ENCODE data around the gene NR2F1. TPM values are rescaled to one million over a fixed set of nuclear protein-coding genes. Genes with fewer than 3 reads are reported as not detected.

The NR2F1 gene
- total RNA-seq, 1 experiment from 2014 or later: 76.3 TPM

DNA sequence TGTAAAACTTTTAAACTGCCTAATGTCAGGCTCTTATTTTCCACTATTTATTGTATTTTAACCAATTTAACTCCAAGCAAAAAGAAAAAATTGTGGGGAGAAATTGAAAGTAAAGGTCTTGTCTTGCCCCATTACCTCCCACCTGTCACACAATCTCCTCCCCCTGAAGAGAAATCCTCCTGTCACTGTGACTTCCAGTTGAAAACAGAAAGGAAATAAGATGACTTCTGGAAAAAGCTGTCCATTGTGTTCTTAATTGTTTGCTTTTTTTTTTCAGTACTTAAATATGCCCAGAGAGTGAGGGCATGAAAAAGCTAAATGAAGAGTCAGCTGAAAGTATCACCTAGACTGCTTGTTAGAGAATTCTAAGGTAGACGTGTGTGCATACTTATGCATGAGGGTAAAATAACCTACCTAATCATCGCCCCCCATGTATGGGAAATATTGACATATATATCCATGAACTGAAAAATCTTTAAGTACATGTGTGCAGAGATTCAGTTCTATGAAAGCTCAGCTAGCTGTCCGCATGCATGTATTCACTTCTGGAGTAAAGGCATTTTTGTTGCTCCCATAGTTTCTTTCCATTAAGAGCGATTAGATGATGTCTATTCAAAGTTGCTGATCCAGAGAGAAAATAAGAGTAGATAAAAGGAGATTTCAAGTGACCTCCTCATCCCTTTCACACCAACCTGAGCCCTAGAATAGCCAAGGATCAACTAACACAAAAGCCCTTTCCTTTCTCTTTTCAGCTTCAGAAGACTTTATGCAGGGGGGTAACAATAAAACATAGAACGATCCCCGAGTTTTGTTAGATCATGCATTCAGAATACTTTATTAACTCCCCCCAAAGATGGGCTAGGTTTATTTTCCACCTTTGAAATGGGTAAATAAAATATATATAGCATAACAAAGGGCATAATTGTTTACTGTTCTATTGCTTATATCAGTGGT lies 7.3 kb upstream of the NR2F1 start:
- Histone ChIP-seq H3K36me3 (peaks cover 29% of the 10 kb centered on the region), H3K9me3 (0 out of 2 replicates have a peak, but pooled peaks cover 2% of the 10 kb centered on the region), H3K27me3 (no peaks in the 10 kb centered on the region), H3K4me3 (no peak overlapping the region)
- DNase-seq: no peak

DNA sequence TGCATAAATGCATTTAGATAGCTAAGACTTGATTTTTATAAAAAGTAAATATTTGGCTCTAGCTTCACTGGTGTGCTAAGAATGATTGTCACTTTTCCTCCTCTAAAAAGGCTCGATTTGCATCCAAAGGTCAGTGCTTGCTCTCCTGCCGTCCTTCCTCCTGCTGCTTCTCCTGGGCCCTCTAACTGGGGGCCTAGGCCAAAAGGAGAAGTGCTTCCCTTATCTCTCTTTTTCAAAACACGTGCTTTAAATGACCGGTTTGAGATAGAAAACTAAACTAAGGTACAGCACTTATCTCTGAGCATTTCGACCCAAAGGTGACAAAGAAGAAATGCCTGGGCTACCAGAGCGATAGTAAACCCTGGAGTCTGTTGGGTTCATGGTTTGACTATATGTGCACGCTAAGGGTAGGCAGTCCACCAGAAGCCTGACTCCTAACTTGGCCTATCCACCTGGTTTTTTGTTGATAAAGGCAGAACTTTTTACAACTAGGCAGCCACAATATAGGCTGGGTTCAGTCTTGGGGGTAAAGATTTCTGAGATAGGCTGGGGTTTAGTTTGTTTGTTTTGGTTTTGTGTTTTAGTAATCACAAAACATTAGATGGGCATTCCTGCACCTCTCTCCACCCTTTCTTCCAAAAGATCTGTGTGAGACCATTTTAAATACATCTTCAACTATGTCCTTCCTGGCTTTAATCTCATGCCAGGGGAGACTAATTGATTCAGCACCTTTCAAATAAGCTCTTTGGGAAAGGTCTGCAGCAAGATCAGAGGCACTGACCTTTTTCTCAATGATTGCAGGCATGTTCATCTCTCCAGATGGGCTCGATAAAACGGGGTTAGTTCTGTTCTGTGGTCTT lies 5.8 kb upstream of the NR2F1 start:
- Histone ChIP-seq H3K9me3 (0 out of 2 replicates have a peak, but pooled peaks cover 2% of the 10 kb centered on the region), H3K36me3 (peaks cover 20% of the 10 kb centered on the region), H3K27me3 (no peaks in the 10 kb centered on the region), H3K4me3 (no peak overlapping the region)
- no peak for DNase-seq

DNA sequence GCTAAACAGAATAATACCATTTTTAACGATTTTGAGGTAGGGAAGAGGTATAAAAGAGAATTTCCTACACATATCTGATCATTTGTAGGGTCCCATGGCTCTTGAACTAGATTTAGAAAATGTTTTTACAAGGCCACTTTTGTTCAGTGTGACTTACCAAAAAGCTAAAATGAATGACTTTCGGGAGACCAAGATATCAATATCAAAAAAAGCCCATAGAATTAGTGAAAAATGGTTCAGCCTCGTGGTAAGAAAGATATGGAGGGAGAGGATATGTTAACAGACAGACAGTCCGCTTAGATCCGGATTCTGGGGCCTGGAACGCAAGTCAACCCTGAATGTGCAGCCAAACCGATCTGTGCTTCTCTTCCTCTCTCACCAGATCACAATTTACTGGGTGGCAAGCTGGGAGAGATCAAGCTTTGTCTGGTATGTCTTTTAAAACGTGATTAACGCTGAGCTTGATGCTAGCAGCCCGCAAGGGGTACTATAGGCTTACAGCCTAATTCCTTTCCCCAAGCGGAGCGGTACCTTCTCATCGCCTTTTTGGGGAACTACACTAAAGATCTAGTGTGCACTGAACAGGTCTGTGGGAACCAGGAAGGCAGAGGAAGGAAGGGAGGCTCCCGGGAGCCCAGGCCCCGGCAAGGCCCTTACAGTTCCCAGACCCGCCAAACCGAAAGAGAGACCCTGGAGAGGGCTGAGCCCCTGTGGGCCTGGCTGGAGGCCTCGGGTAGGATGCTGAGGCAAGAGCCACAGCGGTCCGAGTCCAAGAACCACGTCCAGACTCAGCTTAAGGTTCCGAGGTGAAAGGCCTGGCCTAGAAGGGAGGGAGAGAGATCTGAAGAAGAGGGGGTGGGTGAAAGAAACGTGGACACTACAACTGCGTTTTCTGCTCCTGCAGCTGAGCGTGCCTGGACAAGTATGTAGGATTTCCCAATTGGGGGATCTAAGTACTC lies 4.9 kb upstream of the NR2F1 start:
- Histone ChIP-seq H3K27me3 (no peaks in the 10 kb centered on the region), H3K4me3 (no peak overlapping the region), H3K9me3 (0 out of 2 replicates have a peak, but pooled peaks cover under 1% of the 10 kb centered on the region), H3K36me3 (peaks cover 11% of the 10 kb centered on the region)
- no peak for DNase-seq

GRCh38 chr5:93578813-93579691 lies 4.0 kb upstream of the NR2F1 start:
- peak; percentile 62 for DNase-seq

GRCh38 chr5:93579692-93580062 lies 3.3 kb upstream of the NR2F1 start:
- Histone ChIP-seq H3K36me3 (no peaks in the 10 kb centered on the region; the same call in 1 of the 2 replicates), H3K27me3 (no peaks in the 10 kb centered on the region), H3K9me3 (no peaks in the 10 kb centered on the region), H3K4me3 (peak overlapping the region; percentile 70)
- DNase-seq: peak; percentile 45

More at GRCh38 chr5:93578813-93579691, 4.0 kb upstream of the NR2F1 start:
- H3K36me3 ChIP-seq: peaks cover 2% of the 10 kb centered on the region
- H3K9me3 ChIP-seq: no peaks in the 10 kb centered on the region
- peak overlapping the region; percentile 70 for H3K4me3 ChIP-seq
- H3K27me3 ChIP-seq: no peaks in the 10 kb centered on the region

- Histone ChIP-seq H3K36me3 (no peaks in the 10 kb centered on the region), H3K4me3 (peak overlapping the region; percentile 70), H3K9me3 (no peaks in the 10 kb centered on the region), H3K27me3 (no peaks in the 10 kb centered on the region)
- DNase-seq: peak; percentile 75
Observed at GRCh38 chr5:93580063-93580926, 2.7 kb upstream of the NR2F1 start.

DNA sequence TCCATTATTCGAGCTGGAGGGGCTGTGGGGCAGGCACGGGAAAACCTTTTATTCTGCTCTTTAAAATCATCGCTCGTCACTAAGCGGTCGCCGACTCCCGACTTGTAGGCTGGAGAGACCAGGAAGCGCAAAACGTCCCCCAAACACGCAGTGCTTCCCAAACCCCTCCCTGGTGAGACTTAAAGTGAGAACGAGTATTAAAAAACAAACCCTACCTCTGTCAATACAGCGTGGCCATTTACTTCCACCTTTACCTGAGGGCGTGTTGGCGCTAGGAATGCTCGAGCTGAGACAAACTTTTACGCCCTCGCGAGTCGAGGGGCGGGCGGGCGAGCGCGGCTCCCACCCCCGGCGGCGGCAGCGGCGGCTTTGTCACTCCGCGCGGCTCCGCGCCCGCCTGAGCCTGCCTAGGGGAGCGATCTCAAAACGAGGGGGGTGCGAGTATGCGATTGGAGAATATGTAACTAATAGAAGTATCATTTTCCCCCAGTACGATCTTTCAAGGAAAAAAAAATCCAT lies 2.0 kb upstream of the NR2F1 start, which contains the start of gene NR2F1-AS1:
NR2F1-AS1 (minus strand) TSS at position 293 of the 519 bp plus-strand sequence.
- H3K9me3 ChIP-seq: no peaks in the 10 kb centered on the region
- DNase-seq: no peak
- H3K36me3 ChIP-seq: no peaks in the 10 kb centered on the region; the same call in 1 of the 2 replicates
- H3K4me3 ChIP-seq: peak within 1 kb of the TSS; percentile 80
- no peaks in the 10 kb centered on the region for H3K27me3 ChIP-seq

- H3K4me3 ChIP-seq: peak overlapping the region; percentile 80
- peaks cover 6% of the 10 kb centered on the region; the same call in 1 of the 2 replicates for H3K36me3 ChIP-seq
- no peak for DNase-seq
- H3K27me3 ChIP-seq: no peaks in the 10 kb centered on the region
- H3K9me3 ChIP-seq: no peaks in the 10 kb centered on the region
Observed at GRCh38 chr5:93582167-93582462, 907 bp upstream of the NR2F1 start.

DNA sequence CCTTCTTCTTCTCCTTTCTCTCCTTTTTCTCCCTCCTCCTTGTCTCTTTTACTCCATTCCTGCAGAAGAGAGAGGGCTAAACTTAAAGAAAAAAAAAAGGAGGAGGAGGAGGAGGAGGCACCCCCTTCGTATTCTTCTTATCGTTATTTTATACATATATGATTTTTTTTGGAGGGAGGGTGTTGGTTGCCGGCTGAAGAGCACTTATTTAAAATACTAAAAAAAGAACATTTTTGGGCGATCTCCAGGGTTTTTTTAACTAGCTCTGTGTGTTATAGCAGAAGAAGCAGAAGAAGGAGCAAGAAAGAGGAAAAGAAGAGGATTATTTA lies 381 bp downstream of the NR2F1 start:
- Histone ChIP-seq H3K36me3 (peaks cover 14% of the 10 kb centered on the region), H3K4me3 (peak overlapping the region; percentile 80), H3K9me3 (no peaks in the 10 kb centered on the region), H3K27me3 (no peaks in the 10 kb centered on the region)
- no peak for DNase-seq

DNA sequence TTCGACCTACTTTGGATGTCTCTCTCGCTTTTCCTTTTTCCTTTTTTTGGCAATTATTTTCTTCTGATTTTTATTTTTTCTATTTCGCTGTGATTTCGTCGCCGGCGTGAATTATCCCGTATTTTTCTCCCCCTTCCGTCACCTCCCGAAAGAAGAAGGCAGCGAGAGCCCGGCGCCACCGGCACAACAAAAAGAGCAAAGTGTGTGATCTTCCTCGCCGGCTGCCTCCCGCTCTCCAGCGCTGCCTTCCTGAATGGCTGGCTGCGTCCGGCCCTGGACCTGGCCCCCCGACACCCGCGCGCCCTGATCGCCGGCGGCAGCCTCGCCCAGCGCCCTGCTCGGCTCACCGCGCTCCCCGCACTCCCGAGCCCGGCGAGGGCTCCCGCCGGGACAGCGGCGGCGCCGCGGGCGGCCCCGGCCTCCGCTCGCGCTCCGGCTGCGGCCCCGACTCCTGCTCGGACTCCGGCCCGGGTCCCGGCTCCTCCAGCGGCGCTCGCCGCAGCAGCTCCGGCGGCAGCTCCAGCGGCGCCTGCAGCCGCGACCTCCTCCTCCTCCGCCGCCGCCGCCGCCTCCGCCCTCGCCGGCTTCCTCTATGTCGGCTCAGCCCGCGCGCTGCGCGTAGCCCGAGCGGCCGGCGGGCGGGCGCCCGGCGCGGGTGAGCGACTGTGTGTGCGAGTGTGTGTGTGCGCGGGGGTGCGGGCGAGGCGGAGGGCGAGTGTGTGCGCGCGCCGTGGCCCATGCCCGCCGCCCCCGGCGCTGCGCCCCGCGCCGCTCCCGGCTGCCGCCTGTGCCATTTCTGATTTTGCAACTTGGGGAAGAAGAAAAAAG lies 960 bp downstream of the NR2F1 start:
- no peaks in the 10 kb centered on the region for H3K9me3 ChIP-seq
- peak; percentile 86 for DNase-seq
- H3K4me3 ChIP-seq: peak overlapping the region; percentile 80
- H3K27me3 ChIP-seq: no peaks in the 10 kb centered on the region
- H3K36me3 ChIP-seq: peaks cover 18% of the 10 kb centered on the region

- Histone ChIP-seq H3K9me3 (no peaks in the 10 kb centered on the region), H3K36me3 (peaks cover 24% of the 10 kb centered on the region), H3K27me3 (no peaks in the 10 kb centered on the region), H3K4me3 (peak overlapping the region; percentile 79)
- DNase-seq: peak; percentile 50
Observed at GRCh38 chr5:93584596-93585040, 1.6 kb downstream of the NR2F1 start.

GRCh38 chr5:93585041-93585766 lies 2.2 kb downstream of the NR2F1 start:
- Histone ChIP-seq H3K27me3 (no peaks in the 10 kb centered on the region), H3K4me3 (peak overlapping the region; percentile 79), H3K36me3 (peaks cover 30% of the 10 kb centered on the region), H3K9me3 (no peaks in the 10 kb centered on the region)
- peak; percentile 74 for DNase-seq

- H3K9me3 ChIP-seq: no peaks in the 10 kb centered on the region
- no peak for DNase-seq
- peak overlapping the region; percentile 79 for H3K4me3 ChIP-seq
- H3K36me3 ChIP-seq: peaks cover 37% of the 10 kb centered on the region
- H3K27me3 ChIP-seq: no peaks in the 10 kb centered on the region
Observed at GRCh38 chr5:93585767-93586385, 2.9 kb downstream of the NR2F1 start.
